ENCODE results near the gene RPS27L. TPM values are rescaled to one million over a fixed set of nuclear protein-coding genes. Genes with fewer than 3 reads are reported as not detected.

Gene RPS27L
- total RNA-seq, 1 experiment from 2014 or later, result 65.6 TPM

- ChIA-PET CTCF (no interaction called here), POLR2A (ENCODE audit: low non-redundant PET) (no interaction called here)
- no peak overlapping the region for H3K4me3 ChIP-seq (ENCODE audit: low read depth, low read length, poor library complexity, severe bottlenecking)
- H3K4me1 ChIP-seq (ENCODE audit: insufficient read depth, low read length, poor library complexity, severe bottlenecking), result no peaks in the 10 kb centered on the region
- H3K9me3 ChIP-seq (ENCODE audit: low read depth, low read length, poor library complexity, severe bottlenecking), result no peaks in the 10 kb centered on the region
- no peak overlapping the region for H3K27ac ChIP-seq (ENCODE audit: low read depth, low read length, poor library complexity, severe bottlenecking)
- H3K27me3 ChIP-seq (replicated peaks; ENCODE audit: insufficient read depth, low read depth, low read length, poor library complexity), result no peaks in the 10 kb centered on the region
- DNase-seq (ENCODE audit: low spot score), result no peak
- no peak for TF ChIP-seq CTCF (conservative IDR thresholded peaks at IDR 0.05; ENCODE audit: low read depth, low read length)
- no peaks in the 10 kb centered on the region for H3K36me3 ChIP-seq (ENCODE audit: insufficient read depth, low read length, poor library complexity, severe bottlenecking)
- intact Hi-C loops (cut with micrococcal nuclease; ENCODE audit: unreplicated experiment), result no loop called here
- no TSS peak for BruUV-seq (replicated peaks)
Measured at GRCh38 chr15:63136742-63137141, 20.5 kb downstream of the RPS27L start.

GRCh38 chr15:63135804-63136203, 21.5 kb downstream of the RPS27L start:
- DNase-seq (ENCODE audit: low spot score), result no peak
- Histone ChIP-seq H3K27ac (ENCODE audit: low read depth, low read length, poor library complexity, severe bottlenecking) (no peak overlapping the region), H3K36me3 (ENCODE audit: insufficient read depth, low read length, poor library complexity, severe bottlenecking) (no peaks in the 10 kb centered on the region), H3K4me3 (ENCODE audit: low read depth, low read length, poor library complexity, severe bottlenecking) (no peak overlapping the region), H3K9me3 (ENCODE audit: low read depth, low read length, poor library complexity, severe bottlenecking) (no peaks in the 10 kb centered on the region), H3K4me1 (ENCODE audit: insufficient read depth, low read length, poor library complexity, severe bottlenecking) (no peaks in the 10 kb centered on the region), H3K27me3 (replicated peaks; ENCODE audit: insufficient read depth, low read depth, low read length, poor library complexity) (no peaks in the 10 kb centered on the region)
- ChIA-PET CTCF (interaction anchor here (0.7 kb wide), 2 partner anchors 88 to 355 kb away, joined by 4 to 6 read pairs; no protein-coding TSS in a partner anchor), POLR2A (ENCODE audit: low non-redundant PET) (no interaction called here)
- TF ChIP-seq CTCF (conservative IDR thresholded peaks at IDR 0.05; ENCODE audit: low read depth, low read length) (no peak), EZH2 (IDR thresholded peaks at IDR 0.05; ENCODE audit: borderline replicate concordance, low read depth, low read length, poor library complexity, severe bottlenecking) (no peak)
- intact Hi-C loops (cut with micrococcal nuclease; ENCODE audit: unreplicated experiment), result no loop called here
- no TSS peak for BruUV-seq (replicated peaks)

GRCh38 chr15:63135281-63135680, 22.0 kb downstream of the RPS27L start:
- POLR2A ChIA-PET (ENCODE audit: low non-redundant PET), result no interaction called here
- intact Hi-C loops (cut with micrococcal nuclease; ENCODE audit: unreplicated experiment), result no loop called here

More at GRCh38 chr15:63135281-63135680, 22.0 kb downstream of the RPS27L start:
- Histone ChIP-seq H3K27ac (ENCODE audit: low read depth, low read length, poor library complexity, severe bottlenecking) (no peak overlapping the region), H3K36me3 (ENCODE audit: insufficient read depth, low read length, poor library complexity, severe bottlenecking) (no peaks in the 10 kb centered on the region), H3K9me3 (ENCODE audit: low read depth, low read length, poor library complexity, severe bottlenecking) (no peaks in the 10 kb centered on the region), H3K4me1 (ENCODE audit: insufficient read depth, low read length, poor library complexity, severe bottlenecking) (no peaks in the 10 kb centered on the region), H3K27me3 (replicated peaks; ENCODE audit: insufficient read depth, low read depth, low read length, poor library complexity) (no peaks in the 10 kb centered on the region), H3K4me3 (ENCODE audit: low read depth, low read length, poor library complexity, severe bottlenecking) (no peak overlapping the region)
- DNase-seq (ENCODE audit: low spot score), result no peak
- BruUV-seq (replicated peaks), result no TSS peak
- CTCF ChIA-PET, result interaction anchor here (0.7 kb wide), 1 partner anchor 356 kb away, joined by 4 read pairs; no protein-coding TSS in a partner anchor
- TF ChIP-seq CTCF (conservative IDR thresholded peaks at IDR 0.05; ENCODE audit: low read depth, low read length), result no peak
- TF ChIP-seq EZH2 (IDR thresholded peaks at IDR 0.05; ENCODE audit: borderline replicate concordance, low read depth, low read length, poor library complexity, severe bottlenecking), result no peak
